GM18519 (cell line): Measurements from ENCODE around the gene PTPRH.
A peak's percentile ranks its signal among the peaks of the same experiment; 100 is the strongest.
"Not testable (repeated sequence)": the region's sequence is repeated elsewhere in the genome, so short reads cannot be mapped to it uniquely, and the experiment has no call there.

ENCODE experiments used
- ATAC-seq: cut with Tn5 transposase; IDR thresholded peaks from one replicate; pipeline ENCODE4 v1.9.1; 2021; ENCODE audit warnings: mild to moderate bottlenecking, moderate library complexity; ENCODE audit not compliant: unreplicated experiment, low FRiP score

The PTPRH gene

GRCh38 chr19:55186080-55186479, 23.2 kb downstream of the PTPRH start:
- no peak for ATAC-seq

DNA sequence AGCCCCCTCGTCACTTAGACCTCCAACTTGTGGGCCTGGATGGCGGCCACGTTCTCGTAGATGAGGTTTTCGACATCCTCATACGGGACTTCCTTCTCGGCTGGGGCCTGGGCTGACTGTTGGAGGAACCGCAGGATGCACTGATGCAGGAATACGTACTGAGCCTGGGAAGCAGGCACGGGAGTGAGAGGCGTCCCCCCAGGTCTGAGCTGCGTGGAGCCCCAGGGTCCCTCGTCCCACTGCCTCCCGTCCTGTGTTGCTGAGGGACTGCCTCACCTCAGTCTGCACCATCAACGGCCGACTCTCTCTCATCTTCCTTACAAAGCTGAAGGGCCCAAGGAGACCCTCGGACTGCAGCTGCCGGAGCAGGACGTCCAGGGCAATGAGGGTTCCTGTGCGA, 27.6 kb downstream of the PTPRH start:
- no peak for ATAC-seq

DNA sequence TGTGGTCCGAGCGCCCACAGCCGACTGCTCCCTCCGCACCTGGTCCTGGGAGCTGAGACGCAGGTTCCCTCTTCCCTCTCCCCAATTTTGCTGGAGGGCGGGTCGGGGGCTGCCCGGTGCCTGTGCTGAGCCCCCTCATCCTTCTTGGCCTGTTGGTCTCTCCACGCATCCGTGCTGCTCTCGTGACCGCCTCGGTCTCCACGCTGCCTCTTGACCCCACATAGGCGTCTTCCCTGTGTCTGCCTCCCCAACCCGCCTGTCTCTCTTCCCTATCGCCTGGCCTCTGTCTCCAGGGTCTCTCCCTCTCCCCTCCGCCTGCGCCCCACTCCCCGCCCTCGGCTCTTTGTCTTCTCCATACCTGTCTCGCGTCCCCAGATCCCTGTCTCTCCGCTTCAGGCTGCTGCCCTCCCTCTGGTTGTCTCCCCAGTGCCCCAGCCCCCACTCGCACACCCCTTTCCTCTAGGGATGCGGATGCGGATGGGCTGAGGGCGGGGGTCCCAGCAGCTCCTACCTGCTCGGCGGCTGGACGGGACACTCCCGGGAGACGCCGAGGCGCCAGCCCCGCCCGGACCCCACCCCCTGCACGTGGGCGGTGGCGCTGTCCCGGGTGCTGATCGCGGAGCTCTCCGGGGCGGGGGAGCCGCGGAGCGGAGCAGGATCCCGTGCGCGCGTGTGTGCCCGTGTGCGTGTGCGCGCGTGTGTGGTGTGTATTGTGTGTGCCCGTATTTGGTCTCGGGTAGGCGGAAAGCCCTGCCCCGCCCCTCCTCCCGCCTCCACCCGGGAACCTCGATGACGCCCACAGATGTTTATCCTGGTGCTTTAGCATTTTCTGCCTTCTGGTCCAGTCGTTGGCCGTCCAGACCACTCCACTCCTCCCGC, 29.5 kb downstream of the PTPRH start, which contains the start of gene SYT5:
SYT5 (minus strand) TSS at position 684 of the 879 bp plus-strand sequence. CDS start 1,248 bp downstream, outside the sequence.
- no peak for ATAC-seq

DNA sequence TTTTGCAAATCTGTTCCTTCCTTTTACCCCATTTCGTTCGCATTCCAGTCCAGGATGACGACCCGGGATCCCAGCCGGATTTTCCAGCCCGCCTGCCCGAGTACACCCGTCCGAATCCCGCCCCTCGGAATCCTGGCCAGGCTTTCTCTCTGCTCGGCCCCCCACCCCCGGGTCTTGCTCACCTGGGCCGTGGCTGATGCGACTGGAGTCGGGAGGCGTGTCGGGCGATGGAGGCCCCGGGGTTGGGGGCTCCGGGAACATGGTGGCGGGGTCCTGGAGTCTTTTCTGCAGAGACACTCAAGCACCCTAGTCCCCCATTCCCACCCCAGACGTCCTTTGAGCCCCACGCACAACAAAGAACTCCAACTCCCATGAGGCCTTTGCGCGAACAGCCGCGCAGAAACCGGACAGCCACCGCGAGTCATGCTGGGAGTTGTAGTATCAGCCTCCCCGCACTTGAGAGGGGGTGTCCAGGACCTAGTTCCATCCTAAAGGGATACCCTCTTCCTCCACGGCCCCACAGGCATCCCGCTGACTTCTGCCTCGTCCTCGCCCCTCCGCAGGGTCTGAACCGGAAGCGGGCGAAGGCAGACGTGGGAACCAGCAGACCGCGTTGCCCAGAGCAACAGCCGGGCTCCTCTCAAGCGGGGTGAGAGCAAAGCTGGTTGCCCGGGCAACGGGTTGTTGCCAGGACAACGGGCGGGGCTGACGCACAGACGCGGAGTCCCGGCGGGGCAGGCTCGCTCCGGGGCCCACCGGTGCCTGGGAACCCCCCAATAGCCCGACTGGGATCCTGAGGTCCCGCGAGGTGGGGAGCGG, 30.3 kb downstream of the PTPRH start:
- no peak for ATAC-seq

- no peak for ATAC-seq
These were observed 33.2 kb downstream of the PTPRH start for GRCh38 chr19:55176076-55176475.

DNA sequence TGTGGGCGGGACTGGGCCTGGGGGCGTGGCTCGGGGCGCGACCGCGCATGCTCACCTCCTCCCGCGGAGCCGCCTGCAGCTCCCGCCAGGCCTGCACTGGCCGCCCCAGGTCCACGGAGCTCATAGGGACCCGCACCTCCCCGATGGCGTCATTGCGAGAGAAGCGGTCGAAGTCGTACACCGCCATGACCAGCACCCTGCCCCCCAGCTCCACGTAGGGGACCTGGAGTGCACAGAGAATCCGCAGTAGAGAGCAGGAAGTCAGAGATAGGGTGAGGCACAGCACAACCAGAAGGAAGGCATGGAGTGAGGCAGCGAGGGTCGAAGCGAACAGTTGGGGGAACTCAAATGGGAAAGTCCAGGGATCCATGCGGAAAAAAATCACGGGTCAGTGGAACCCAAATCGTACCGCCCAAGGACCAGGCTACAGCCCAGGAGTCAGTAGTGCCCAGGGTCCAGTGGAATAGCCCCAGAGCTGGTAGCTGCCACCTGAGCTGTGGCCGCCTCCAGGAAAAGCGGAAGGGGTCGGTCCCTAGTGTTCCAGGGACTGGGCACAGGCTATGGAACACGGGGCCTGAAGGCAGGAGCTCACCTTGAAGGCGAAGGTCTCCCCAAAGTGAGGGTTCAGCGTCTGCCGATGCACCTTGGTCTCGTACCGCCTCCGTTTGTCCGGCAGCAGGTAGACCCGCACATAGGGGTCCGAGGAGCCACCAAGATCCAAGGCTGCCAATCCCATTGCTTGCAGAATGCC, 34.0 kb downstream of the PTPRH start:
- no peak for ATAC-seq

- no peak for ATAC-seq
These were observed 34.7 kb downstream of the PTPRH start for GRCh38 chr19:55174425-55175116.

DNA sequence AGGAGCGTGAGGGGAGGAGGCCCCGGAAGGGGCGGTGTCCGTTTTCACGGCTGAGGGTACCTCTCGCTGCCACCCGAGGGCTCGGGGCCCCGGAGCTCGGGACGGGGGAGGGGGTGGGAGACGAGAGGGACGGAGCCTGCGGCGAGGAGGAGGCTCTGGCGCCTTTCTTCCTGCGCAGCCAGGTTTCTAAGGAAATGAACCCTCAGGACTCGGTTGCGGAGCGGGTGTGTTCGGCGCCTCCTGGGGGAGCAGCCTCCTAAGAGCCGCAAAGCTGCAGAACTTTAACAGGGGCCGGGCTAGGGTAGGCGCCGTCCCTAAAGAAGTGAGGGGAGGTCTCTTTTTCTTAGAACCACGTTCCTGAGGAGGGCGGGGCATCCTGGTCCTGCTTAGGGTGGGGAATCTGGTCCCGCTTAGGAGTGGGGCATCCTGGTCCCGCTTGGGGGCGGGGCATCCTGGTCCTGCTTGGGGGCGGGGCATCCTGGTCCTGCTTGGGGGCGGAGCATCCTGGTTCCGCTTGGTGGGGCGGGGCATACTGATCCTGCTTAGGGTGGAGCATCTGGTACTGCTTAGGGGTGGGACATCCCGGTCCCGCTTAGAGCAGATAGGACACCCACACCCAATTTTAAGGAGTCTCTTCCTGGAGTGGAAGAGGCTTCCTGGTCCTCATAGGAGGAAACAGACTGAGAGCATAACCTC, 35.4 kb downstream of the PTPRH start:
- no peak for ATAC-seq

- ATAC-seq, result no peak
These were observed 36.1 kb downstream of the PTPRH start for GRCh38 chr19:55173186-55173713.

- no peak for ATAC-seq
These were observed 36.6 kb downstream of the PTPRH start for GRCh38 chr19:55172741-55173140.

- ATAC-seq, result not testable (repeated sequence)
These were observed 37.0 kb downstream of the PTPRH start for GRCh38 chr19:55172318-55172717.

- no peak for ATAC-seq
These were observed 37.9 kb downstream of the PTPRH start for GRCh38 chr19:55171440-55171839.

- no peak for ATAC-seq
These were observed 40.2 kb downstream of the PTPRH start for GRCh38 chr19:55169136-55169535.

DNA sequence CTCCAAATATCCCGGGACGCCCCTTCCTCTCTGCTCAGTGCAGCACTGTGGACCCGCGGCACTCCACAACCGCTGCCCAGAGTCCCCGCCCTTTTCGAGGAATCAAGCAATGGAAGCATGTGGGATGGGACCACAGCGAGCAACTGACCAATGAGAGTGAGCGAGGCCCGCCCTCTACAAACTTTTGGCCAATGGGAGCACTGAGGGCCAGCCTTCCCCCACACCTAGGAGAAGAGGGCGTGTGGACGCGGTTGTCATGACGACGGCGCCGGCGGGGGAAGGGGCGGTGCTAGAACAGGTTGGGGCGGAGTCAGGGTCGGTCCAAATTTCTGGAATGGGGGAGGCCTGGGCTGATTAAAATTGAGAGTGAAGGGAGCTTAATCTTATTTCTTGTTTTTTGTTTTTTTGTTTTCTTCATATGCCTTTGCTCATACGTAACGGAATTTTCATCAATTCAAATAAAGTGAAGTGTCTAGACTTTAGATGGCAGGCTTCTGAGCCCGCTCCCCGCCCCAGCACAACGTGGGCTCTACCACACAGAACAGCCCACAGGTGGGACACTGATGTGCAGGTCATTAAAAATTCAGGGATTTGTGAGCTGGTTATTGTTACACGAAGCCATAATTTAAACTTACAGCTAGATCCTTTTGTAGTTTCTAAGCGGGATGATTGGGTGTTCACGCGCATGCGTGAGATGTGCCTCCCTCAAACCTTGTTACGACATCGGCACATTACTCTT, 42.6 kb downstream of the PTPRH start, which contains the start of gene DNAAF3:
DNAAF3 (minus strand) TSS at position 84 of the 739 bp plus-strand sequence. CDS start 200 bp downstream, outside the sequence.
- peak; percentile 39 for ATAC-seq

DNA sequence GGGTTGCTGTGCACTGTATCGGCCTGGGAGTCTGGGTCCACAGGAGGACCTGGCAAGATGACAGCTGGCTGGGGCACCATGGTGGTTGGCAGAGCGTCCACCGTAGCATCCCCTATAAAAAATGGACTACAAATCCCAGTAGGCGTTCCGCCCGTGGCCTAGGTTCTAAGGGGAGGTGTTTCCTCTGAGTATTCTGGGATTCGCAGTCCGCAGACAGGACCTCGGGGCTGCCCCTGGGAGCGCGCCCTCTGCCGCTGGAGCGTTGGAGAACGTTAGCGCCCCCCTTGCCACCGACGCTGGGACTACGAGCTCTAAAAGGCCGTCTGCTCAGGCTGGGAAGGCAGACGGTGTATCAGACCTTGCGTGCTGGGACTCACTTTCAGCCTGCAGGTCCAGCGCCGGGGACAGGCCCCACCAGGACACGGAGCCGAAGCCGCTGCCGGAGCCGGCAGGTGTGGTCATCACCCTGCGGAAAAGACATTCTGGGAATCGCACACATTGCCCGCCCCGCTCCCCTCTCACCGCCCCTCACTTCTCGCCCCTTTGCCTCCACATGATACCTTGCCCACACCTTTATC, 43.3 kb downstream of the PTPRH start:
- no peak for ATAC-seq

DNA sequence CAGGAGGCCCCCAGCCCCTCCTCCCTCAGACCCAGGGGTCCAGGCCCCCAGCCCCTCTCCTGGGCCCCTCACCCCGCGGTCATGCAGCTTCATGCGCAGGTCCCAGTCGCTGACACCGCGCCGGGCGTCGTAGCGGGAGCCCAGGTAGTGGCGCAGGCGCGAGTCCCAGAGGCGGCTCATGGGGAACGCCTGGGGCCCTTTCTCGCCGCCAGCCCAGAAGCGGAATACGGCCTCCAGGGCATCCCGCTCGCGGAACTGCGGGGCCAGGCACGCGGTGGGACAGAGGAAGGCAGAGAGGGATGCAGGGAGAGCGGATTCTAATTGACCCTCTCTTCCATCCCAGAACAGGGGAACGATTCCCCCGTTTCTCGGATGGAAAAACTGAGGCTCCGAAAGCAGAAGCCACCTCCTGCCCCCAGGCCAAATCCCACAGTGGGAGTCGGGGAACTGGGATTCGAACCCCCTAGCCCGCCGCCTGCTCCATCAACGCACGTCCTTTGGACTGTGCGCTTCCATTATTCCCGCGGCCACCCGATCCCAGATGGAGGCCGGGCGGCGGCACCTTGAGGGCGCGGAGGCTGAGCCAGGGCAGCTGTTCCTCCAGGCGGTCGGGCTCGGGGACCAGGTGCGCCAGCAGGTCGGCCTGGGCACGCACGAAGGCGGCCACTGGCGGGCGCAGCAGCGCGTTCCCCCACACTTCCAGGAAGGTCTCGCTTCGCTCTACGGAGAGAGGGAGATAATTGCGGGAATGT, 47.6 kb downstream of the PTPRH start:
- ATAC-seq, result no peak

DNA sequence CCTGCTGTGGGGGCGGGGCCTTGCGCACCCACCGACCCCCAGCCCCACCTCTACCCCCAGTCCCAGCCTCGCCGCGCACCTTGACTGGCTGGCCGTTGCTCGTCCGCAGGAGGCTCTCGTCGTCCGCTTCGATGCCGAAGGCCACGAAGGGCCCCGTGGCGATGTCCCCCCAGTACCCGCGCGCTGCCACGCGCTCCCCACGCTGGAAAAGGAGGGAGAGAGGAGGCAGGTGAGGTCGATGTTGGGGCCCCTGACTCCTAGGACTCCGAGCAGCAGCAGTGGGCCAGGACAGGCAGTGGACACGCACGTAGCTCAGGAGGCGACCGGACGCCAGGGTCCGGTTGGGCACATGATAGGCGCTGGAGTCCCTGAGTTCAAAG, 48.3 kb downstream of the PTPRH start:
- no peak for ATAC-seq
